ENCODE results near the gene YWHAG.
"Not testable (repeated sequence)": the region's sequence is repeated elsewhere in the genome, so short reads cannot be mapped to it uniquely, and the experiment has no call there.

Gene YWHAG

GRCh38 chr7:76317782-76318487, 40.9 kb downstream of the YWHAG start:
- DNase-seq, result peak; percentile 92 to 94

- DNase-seq, result no peak
Measured at GRCh38 chr7:76316984-76317781, 41.6 kb downstream of the YWHAG start.

GRCh38 chr7:76315364-76315763, 43.4 kb downstream of the YWHAG start:
- DNase-seq, result no peak

- DNase-seq, result not testable (repeated sequence)
Measured at GRCh38 chr7:76314740-76315139, 44.1 kb downstream of the YWHAG start.

- DNase-seq, result peak; percentile 95 to 97
Measured at GRCh38 chr7:76314042-76314721, 44.6 kb downstream of the YWHAG start.

GRCh38 chr7:76311838-76312237, 47.0 kb downstream of the YWHAG start:
- DNase-seq, result not testable (repeated sequence)

- no peak for DNase-seq
Measured at GRCh38 chr7:76310102-76310957, 48.5 kb downstream of the YWHAG start.

GRCh38 chr7:76309341-76310101, 49.3 kb downstream of the YWHAG start:
- not testable (repeated sequence) for DNase-seq

- not testable (repeated sequence) for DNase-seq
Measured at GRCh38 chr7:76308874-76309273, 49.9 kb downstream of the YWHAG start.

GRCh38 chr7:76304888-76305375, 53.9 kb downstream of the YWHAG start:
- no peak for DNase-seq

- DNase-seq, result peak; percentile 83 to 85
Measured at GRCh38 chr7:76303202-76304147, 55.3 kb downstream of the YWHAG start.

- DNase-seq, result peak; percentile 70 to 74
Measured at GRCh38 chr7:76302347-76303201, 56.2 kb downstream of the YWHAG start, which contains the start of gene HSPB1. Gene HSPB1 (plus strand): TSS chr7:76302673. CDS start chr7:76302713, 40 bp downstream.

GRCh38 chr7:76301000-76301399, 57.8 kb downstream of the YWHAG start:
- no peak for DNase-seq

- no peak for DNase-seq
Measured at GRCh38 chr7:76300166-76300731, 58.5 kb downstream of the YWHAG start.

- no peak for DNase-seq
Measured at GRCh38 chr7:76296743-76297740, 61.7 kb downstream of the YWHAG start.

GRCh38 chr7:76294344-76295024, 64.3 kb downstream of the YWHAG start:
- no peak for DNase-seq

- DNase-seq, result no peak
Measured at GRCh38 chr7:76293407-76293901, 65.3 kb downstream of the YWHAG start.
